Erythroblast (primary cell): ENCODE measurements around the gene DEXI.
"Not testable (repeated sequence)": the region's sequence is repeated elsewhere in the genome, so short reads cannot be mapped to it uniquely, and the experiment has no call there.

ENCODE experiments used
- GATA1 ChIP-seq: IDR thresholded peaks from 2 replicates; pipeline ENCODE4 v1.6.1; 2011; ENCODE audit warnings: low read depth, mild to moderate bottlenecking, control low read depth, low read length, moderate library complexity
- POLR2A ChIP-seq: IDR thresholded peaks from 2 replicates; pipeline ENCODE4 v1.6.1; 2011; ENCODE audit warnings: mild to moderate bottlenecking, low read length

DNA sequence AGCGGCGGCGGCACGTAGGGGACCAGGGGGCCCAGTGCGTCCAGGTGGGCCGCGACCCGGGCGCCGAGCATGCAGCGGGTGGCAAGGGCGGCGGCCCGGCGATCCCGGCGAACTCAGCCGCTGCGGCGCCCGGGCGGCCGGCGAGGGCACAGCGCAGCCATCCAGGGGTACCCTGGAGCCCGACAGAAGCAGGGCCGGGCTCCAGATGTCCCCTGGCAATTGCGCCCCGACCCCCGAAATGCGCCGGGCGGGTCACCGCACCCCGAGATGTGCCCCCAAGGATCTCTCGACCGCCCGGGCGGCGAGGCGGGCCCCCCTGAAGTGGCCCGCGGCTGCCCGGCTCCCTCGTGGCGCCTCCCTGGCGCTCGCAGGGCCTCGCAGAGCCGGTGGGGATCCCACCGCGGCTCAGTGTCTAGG lies 325 bp downstream of the DEXI start:
- TF ChIP-seq POLR2A, GATA1: not testable (repeated sequence)
